GM19467 (cell line): Measurements from ENCODE around the gene SLC12A4.

Source experiments
- ATAC-seq: cut with Tn5 transposase; IDR thresholded peaks from one replicate; pipeline ENCODE4 v1.9.1; 2021; ENCODE audit warnings: mild to moderate bottlenecking, moderate library complexity; ENCODE audit not compliant: unreplicated experiment

SLC12A4 gene

GRCh38 chr16:67907397-67908180, 60.8 kb downstream of the SLC12A4 start:
- ATAC-seq: no peak

- ATAC-seq: no peak
Measured at GRCh38 chr16:67902831-67903230, 65.6 kb downstream of the SLC12A4 start.

- ATAC-seq: no peak
Measured at GRCh38 chr16:67901734-67902133, 66.7 kb downstream of the SLC12A4 start.

GRCh38 chr16:67897231-67897630, 71.2 kb downstream of the SLC12A4 start:
- no peak for ATAC-seq

GRCh38 chr16:67893743-67894399, 74.6 kb downstream of the SLC12A4 start:
- ATAC-seq: no peak
